Tibial nerve (tissue), 4 donors: ENCODE data around the gene SGPP1.

Experiments used
- CTCF ChIP-seq, 5 experiments: fragments of 200-600 bp in 3 of 5; fragments of 450-650 bp in 2 of 5; sonication (generic) in 3 of 5; IDR thresholded peaks; one replicate each; pipeline ENCODE4 v1.5.1; 2016 to 2019; ENCODE audit warnings: antibody characterized with exemption in 5 of 5, mild to moderate bottlenecking in 3 of 5, moderate library complexity in 2 of 5
- EP300 ChIP-seq, 2 donors: sonication (generic); formaldehyde crosslinking; IDR thresholded peaks; one replicate each; pipeline ENCODE4 v1.6.1; 2017; ENCODE audit warnings: antibody characterized with exemption in 2 of 2, mild to moderate bottlenecking in 1 of 2
- POLR2A ChIP-seq, 2 donors: fragments of 450-650 bp; IDR thresholded peaks; one replicate each; pipeline ENCODE4 v1.6.1; 2017; ENCODE audit warnings: antibody characterized with exemption in 2 of 2, mild to moderate bottlenecking in 2 of 2, moderate library complexity in 2 of 2

DNA sequence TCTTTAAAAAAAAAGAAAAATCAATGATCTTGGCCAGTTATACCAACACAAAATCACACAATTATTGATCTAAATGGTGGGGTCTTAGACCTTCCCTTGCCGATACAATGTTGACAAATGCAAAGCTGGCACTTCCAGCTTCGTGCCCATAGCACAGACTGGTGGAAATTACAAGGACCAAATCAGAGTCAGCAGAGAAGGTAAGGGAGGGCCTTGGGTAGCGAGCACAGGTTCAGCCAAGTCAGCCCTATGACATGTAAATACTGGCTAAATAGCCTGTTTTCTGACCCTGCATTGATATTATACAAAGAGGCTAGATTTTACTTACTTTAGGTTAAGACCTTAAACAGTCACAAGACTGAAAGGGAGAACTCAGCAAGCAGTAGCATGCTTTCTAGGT is 55.9 kb downstream of the SGPP1 start:
- TF ChIP-seq POLR2A (IDR thresholded peaks at IDR 0.05) (no peak), CTCF (IDR thresholded peaks at IDR 0.05) (no peak), EP300 (IDR thresholded peaks at IDR 0.05) (no peak)
